ENCODE measurements around the gene NCKAP1. TPM values are rescaled to one million over a fixed set of nuclear protein-coding genes. Genes with fewer than 3 reads are reported as not detected.

NCKAP1 gene
- total RNA-seq, 2 donors from 2014 or later, result 19.8 to 59.9 TPM

- TF ChIP-seq CTCF (IDR thresholded peaks at IDR 0.05) (no peak), POLR2A (IDR thresholded peaks at IDR 0.05) (no peak)
- DNase-seq, result no peak
- Histone ChIP-seq H3K4me3 (no peak overlapping the region), H3K27ac (no peak overlapping the region), H3K9me3 (no peaks in the 10 kb centered on the region), H3K36me3 (replicated peaks in 1 of 2; ENCODE audit: insufficient read depth in 1 of 2, low read depth in 2 of 2) (peaks cover 4 to 13% of the 10 kb centered on the region in 2 donors), H3K4me1 (peaks cover 6% of the 10 kb centered on the region), H3K27me3 (no peaks in the 10 kb centered on the region)
- no peak for ATAC-seq
- intact Hi-C loops (cut with DNase I), result no loop called here
- 95 to 97% methylated on average over 3 of the region's 3 CpGs for WGBS, 2 donors
Observed at GRCh38 chr2:182950546-182950945, 87.7 kb downstream of the NCKAP1 start.

DNA sequence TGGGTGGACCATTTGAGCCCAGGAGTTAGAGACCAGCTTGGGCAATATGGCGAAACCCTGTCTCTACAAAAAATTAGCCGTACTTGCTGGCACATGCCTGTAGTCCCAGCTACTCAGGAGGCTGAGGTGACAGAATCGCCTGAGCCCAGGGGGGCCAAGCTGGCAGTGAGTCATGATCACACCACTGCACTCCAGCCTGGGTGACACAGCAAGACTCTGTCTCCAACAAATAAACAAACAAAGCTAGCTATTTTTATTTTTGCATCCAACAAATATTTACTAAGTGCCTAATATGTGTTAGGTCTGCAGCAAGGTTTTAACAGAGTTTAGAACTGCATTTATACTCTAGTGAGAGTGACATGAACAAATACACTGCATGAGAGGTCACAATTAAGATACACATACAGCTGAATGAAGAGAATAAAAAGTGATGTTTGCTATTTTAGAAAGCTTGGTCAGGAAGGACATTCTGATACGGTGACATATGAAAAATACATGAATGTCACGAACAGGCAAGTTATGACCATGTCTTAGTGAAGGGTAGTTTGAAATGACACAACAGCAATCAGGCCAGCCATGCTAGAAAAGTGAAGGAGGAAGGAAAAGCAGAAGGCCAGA lies 88.6 kb downstream of the NCKAP1 start:
- Histone ChIP-seq H3K27me3 (no peaks in the 10 kb centered on the region), H3K4me1 (peaks cover 6% of the 10 kb centered on the region), H3K9me3 (no peaks in the 10 kb centered on the region), H3K36me3 (replicated peaks in 1 of 2; ENCODE audit: insufficient read depth in 1 of 2, low read depth in 2 of 2) (peaks cover 4 to 13% of the 10 kb centered on the region in 2 donors), H3K27ac (no peak overlapping the region), H3K4me3 (no peak overlapping the region)
- TF ChIP-seq POLR2A (IDR thresholded peaks at IDR 0.05), result no peak
- peak in 3 of 4 donors; percentile 11 to 26 (median 12) for DNase-seq
- WGBS, 2 donors, result 80% methylated on average over 5 of the region's 5 CpGs
- peak; percentile 21 for ATAC-seq
- intact Hi-C loops (cut with DNase I), result no loop called here

DNA sequence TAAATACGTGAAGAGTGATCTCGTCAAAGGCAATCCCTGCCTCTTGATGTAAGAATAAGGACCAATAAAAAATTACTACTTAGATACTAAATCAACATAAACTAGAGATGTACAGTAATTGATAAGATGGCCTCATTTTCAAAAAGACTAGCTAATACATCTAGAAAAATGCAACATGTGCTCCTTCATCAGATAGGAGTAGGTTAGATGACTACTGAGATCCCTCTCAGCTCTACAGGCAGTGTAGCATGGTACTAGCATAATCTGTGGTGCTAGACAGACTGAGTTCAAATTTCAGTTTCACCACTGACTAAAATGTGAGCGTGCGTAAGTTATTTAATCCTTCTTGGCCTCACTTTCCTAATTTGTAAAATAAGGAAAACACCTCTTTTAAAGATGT lies 89.2 kb downstream of the NCKAP1 start:
- ATAC-seq (no peak), DNase-seq (no peak)
- Histone ChIP-seq H3K4me3 (no peak overlapping the region), H3K36me3 (replicated peaks in 1 of 2; ENCODE audit: insufficient read depth in 1 of 2, low read depth in 2 of 2) (peaks cover 4 to 13% of the 10 kb centered on the region in 2 donors), H3K27ac (no peak overlapping the region), H3K9me3 (no peaks in the 10 kb centered on the region), H3K4me1 (peaks cover 6% of the 10 kb centered on the region), H3K27me3 (no peaks in the 10 kb centered on the region)
- intact Hi-C loops (cut with DNase I), result no loop called here
- no peak for TF ChIP-seq POLR2A (IDR thresholded peaks at IDR 0.05)
- no peak for TF ChIP-seq CTCF (IDR thresholded peaks at IDR 0.05)
- WGBS, 2 donors, result 75 to 94% methylated on average over 4 of the region's 4 CpGs

- no peak overlapping the region for H3K27ac ChIP-seq
- ATAC-seq, result no peak
- peaks cover 0 to 4% of the 10 kb centered on the region in 2 donors for H3K36me3 ChIP-seq (replicated peaks in 1 of 2; ENCODE audit: insufficient read depth in 1 of 2, low read depth in 2 of 2)
- H3K27me3 ChIP-seq, result no peaks in the 10 kb centered on the region
- no peak for DNase-seq
- no peak for TF ChIP-seq CTCF (IDR thresholded peaks at IDR 0.05)
- no peak for TF ChIP-seq POLR2A (IDR thresholded peaks at IDR 0.05)
- WGBS, 2 donors, result 89 to 92% methylated on average over 1 of the region's 1 CpG
- H3K4me3 ChIP-seq, result no peak overlapping the region
- intact Hi-C loops (cut with DNase I), result no loop called here
- peaks cover 6% of the 10 kb centered on the region for H3K4me1 ChIP-seq
- H3K9me3 ChIP-seq, result no peaks in the 10 kb centered on the region
Observed at GRCh38 chr2:182946958-182947369, 91.3 kb downstream of the NCKAP1 start.

DNA sequence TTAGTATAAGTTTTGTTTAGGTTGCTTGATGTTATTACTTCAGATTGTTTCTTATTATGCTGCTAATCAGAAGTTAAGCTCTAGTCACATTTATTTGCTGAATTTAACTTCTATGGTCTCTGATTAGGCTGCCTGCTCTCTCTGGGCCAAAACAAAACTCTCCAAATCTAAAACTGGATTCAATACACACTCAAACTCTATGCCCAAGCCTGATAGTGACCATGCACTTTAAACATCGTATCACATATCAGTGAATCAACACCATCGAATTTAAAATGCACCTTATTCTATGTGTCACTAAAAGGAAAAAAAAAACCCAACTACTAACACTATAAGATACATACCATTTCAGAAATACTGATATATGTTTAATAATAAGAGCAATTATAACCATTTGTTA lies 94.9 kb downstream of the NCKAP1 start:
- Histone ChIP-seq H3K36me3 (replicated peaks in 1 of 2; ENCODE audit: insufficient read depth in 1 of 2, low read depth in 2 of 2) (peaks cover 0 to 4% of the 10 kb centered on the region in 2 donors), H3K27me3 (no peaks in the 10 kb centered on the region), H3K27ac (no peak overlapping the region), H3K4me3 (no peak overlapping the region), H3K9me3 (no peaks in the 10 kb centered on the region), H3K4me1 (peaks cover 6% of the 10 kb centered on the region)
- no peak for DNase-seq
- TF ChIP-seq POLR2A (IDR thresholded peaks at IDR 0.05), result no peak
- 15 to 27% methylated on average over 2 of the region's 2 CpGs for WGBS, 2 donors
- no peak for ATAC-seq
- intact Hi-C loops (cut with DNase I), result no loop called here

DNA sequence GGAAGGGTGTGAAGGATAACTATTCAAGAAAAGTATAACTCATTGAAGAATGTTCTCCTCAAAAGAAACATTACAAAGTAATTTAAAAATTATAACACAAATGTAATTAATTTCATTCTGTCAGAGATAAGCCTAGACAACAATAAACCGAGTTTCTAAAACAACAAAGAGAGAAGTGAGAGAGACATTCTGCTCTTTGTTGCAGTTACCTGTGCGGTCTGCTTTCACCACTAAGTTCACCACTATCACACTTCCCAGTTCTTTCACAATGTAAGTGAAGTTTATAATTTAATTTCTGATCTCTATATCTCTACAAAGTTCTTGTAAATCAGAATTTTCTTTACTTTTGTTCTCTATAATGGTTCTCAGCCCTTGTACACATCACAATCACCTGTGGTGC lies 95.5 kb downstream of the NCKAP1 start:
- WGBS, 2 donors, result 54 to 65% methylated on average over 2 of the region's 2 CpGs
- H3K27ac ChIP-seq, result no peak overlapping the region
- no peaks in the 10 kb centered on the region for H3K27me3 ChIP-seq
- no peaks in the 10 kb centered on the region for H3K9me3 ChIP-seq
- TF ChIP-seq CTCF (IDR thresholded peaks at IDR 0.05), result no peak
- TF ChIP-seq POLR2A (IDR thresholded peaks at IDR 0.05), result no peak
- H3K4me3 ChIP-seq, result no peak overlapping the region
- no peak for ATAC-seq
- intact Hi-C loops (cut with DNase I), result no loop called here
- DNase-seq, result no peak
- peaks cover 6% of the 10 kb centered on the region for H3K4me1 ChIP-seq
- H3K36me3 ChIP-seq (replicated peaks in 1 of 2; ENCODE audit: insufficient read depth in 1 of 2, low read depth in 2 of 2), result peaks cover 0 to 4% of the 10 kb centered on the region in 2 donors

Data from body of pancreas (tissue), 4 donors.